ENCODE measurements around the gene ZBTB40. TPM values are rescaled to one million over a fixed set of nuclear protein-coding genes. Genes with fewer than 3 reads are reported as not detected.

ZBTB40 gene
- total RNA-seq, 1 experiment from 2014 or later = 21.4 TPM

GRCh38 chr1:22508329-22508728 is 56.7 kb downstream of the ZBTB40 start:
- H3K4me2 ChIP-seq = no peak overlapping the region

GRCh38 chr1:22508991-22509390 is 57.3 kb downstream of the ZBTB40 start:
- H3K36me3 ChIP-seq (ENCODE audit: low read depth) = no peaks in the 10 kb centered on the region

More at GRCh38 chr1:22508329-22508728, 56.7 kb downstream of the ZBTB40 start:
- ChIA-PET POLR2A (ENCODE audit: unreplicated experiment) (no interaction called here), CTCF (interaction anchor here (0.6 kb wide), 1 partner anchor 376 kb away, joined by 3 read pairs; no protein-coding TSS in a partner anchor)
- Histone ChIP-seq H3K9me3 (ENCODE audit: insufficient read depth, low read depth) (no peaks in the 10 kb centered on the region), H3K27me3 (ENCODE audit: insufficient read depth, low read depth) (no peaks in the 10 kb centered on the region), H3K36me3 (ENCODE audit: low read depth) (no peaks in the 10 kb centered on the region), H3K9me2 (ENCODE audit: insufficient read depth) (no peaks in the 10 kb centered on the region), H2AFZ (no peak overlapping the region), H3K4me1 (replicated peaks; ENCODE audit: insufficient read depth) (no peaks in the 10 kb centered on the region), H4K20me1 (ENCODE audit: insufficient read depth) (no peaks in the 10 kb centered on the region), H3K4me3 (no peak overlapping the region), H3K79me2 (ENCODE audit: low read depth) (no peaks in the 10 kb centered on the region), H3K27ac (no peak overlapping the region), H3F3A (ENCODE audit: insufficient read depth, low read depth) (0 out of 2 replicates have a peak, but pooled peaks cover 3% of the 10 kb centered on the region)
- intact Hi-C loops (cut with micrococcal nuclease; ENCODE audit: unreplicated experiment) = no loop called here
- no TSS peak for BruUV-seq (replicated peaks)
- no peak for DNase-seq
- TF ChIP-seq CTCF (conservative IDR thresholded peaks at IDR 0.05) = no peak
- no peak for TF ChIP-seq EZH2 (IDR thresholded peaks at IDR 0.05; ENCODE audit: low read depth)

GRCh38 chr1:22509815-22510214 is 58.2 kb downstream of the ZBTB40 start:
- no peaks in the 10 kb centered on the region for H4K20me1 ChIP-seq (ENCODE audit: insufficient read depth)
- intact Hi-C loops (cut with micrococcal nuclease; ENCODE audit: unreplicated experiment) = no loop called here
- no peaks in the 10 kb centered on the region for H3K9me2 ChIP-seq (ENCODE audit: insufficient read depth)
- no peaks in the 10 kb centered on the region for H3K79me2 ChIP-seq (ENCODE audit: low read depth)
- no peak overlapping the region for H3K4me2 ChIP-seq
- H3K4me3 ChIP-seq = no peak overlapping the region
- no TSS peak for BruUV-seq (replicated peaks)
- H3K9me3 ChIP-seq (ENCODE audit: insufficient read depth, low read depth) = no peaks in the 10 kb centered on the region
- H3K27me3 ChIP-seq (ENCODE audit: insufficient read depth, low read depth) = no peaks in the 10 kb centered on the region
- H3K4me1 ChIP-seq (replicated peaks; ENCODE audit: insufficient read depth) = no peaks in the 10 kb centered on the region
- ChIA-PET POLR2A (ENCODE audit: unreplicated experiment) (no interaction called here), CTCF (no interaction called here)
- no peaks in the 10 kb centered on the region for H3F3A ChIP-seq (ENCODE audit: insufficient read depth, low read depth)
- no peaks in the 10 kb centered on the region for H3K36me3 ChIP-seq (ENCODE audit: low read depth)
- no peak for DNase-seq
- TF ChIP-seq EZH2 (IDR thresholded peaks at IDR 0.05; ENCODE audit: low read depth) (no peak), CTCF (conservative IDR thresholded peaks at IDR 0.05) (no peak)
- no peak overlapping the region for H2AFZ ChIP-seq
- H3K27ac ChIP-seq = no peak overlapping the region

More at GRCh38 chr1:22508991-22509390, 57.3 kb downstream of the ZBTB40 start:
- no peaks in the 10 kb centered on the region for H3K4me1 ChIP-seq (replicated peaks; ENCODE audit: insufficient read depth)
- no peak overlapping the region for H3K27ac ChIP-seq
- H4K20me1 ChIP-seq (ENCODE audit: insufficient read depth) = no peaks in the 10 kb centered on the region
- no peaks in the 10 kb centered on the region for H3K27me3 ChIP-seq (ENCODE audit: insufficient read depth, low read depth)
- no peak overlapping the region for H3K4me3 ChIP-seq
- no TSS peak for BruUV-seq (replicated peaks)
- TF ChIP-seq CTCF (conservative IDR thresholded peaks at IDR 0.05) = no peak
- no peak for TF ChIP-seq EZH2 (IDR thresholded peaks at IDR 0.05; ENCODE audit: low read depth)
- H3K4me2 ChIP-seq = no peak overlapping the region
- POLR2A ChIA-PET (ENCODE audit: unreplicated experiment) = no interaction called here
- H3K79me2 ChIP-seq (ENCODE audit: low read depth) = no peaks in the 10 kb centered on the region
- 0 out of 2 replicates have a peak, but pooled peaks cover 3% of the 10 kb centered on the region for H3F3A ChIP-seq (ENCODE audit: insufficient read depth, low read depth)
- no peak overlapping the region for H2AFZ ChIP-seq
- CTCF ChIA-PET = interaction anchor here (0.6 kb wide), 1 partner anchor 376 kb away, joined by 3 read pairs; no protein-coding TSS in a partner anchor
- no peaks in the 10 kb centered on the region for H3K9me3 ChIP-seq (ENCODE audit: insufficient read depth, low read depth)
- DNase-seq = no peak
- intact Hi-C loops (cut with micrococcal nuclease; ENCODE audit: unreplicated experiment) = no loop called here
- H3K9me2 ChIP-seq (ENCODE audit: insufficient read depth) = no peaks in the 10 kb centered on the region
